ENCODE results near the gene TACR1.
A peak's percentile ranks its signal among the peaks of the same experiment; 100 is the strongest.
"Not testable (repeated sequence)": the region's sequence is repeated elsewhere in the genome, so short reads cannot be mapped to it uniquely, and the experiment has no call there.

Gene TACR1, protein sequence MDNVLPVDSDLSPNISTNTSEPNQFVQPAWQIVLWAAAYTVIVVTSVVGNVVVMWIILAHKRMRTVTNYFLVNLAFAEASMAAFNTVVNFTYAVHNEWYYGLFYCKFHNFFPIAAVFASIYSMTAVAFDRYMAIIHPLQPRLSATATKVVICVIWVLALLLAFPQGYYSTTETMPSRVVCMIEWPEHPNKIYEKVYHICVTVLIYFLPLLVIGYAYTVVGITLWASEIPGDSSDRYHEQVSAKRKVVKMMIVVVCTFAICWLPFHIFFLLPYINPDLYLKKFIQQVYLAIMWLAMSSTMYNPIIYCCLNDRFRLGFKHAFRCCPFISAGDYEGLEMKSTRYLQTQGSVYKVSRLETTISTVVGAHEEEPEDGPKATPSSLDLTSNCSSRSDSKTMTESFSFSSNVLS

DNA sequence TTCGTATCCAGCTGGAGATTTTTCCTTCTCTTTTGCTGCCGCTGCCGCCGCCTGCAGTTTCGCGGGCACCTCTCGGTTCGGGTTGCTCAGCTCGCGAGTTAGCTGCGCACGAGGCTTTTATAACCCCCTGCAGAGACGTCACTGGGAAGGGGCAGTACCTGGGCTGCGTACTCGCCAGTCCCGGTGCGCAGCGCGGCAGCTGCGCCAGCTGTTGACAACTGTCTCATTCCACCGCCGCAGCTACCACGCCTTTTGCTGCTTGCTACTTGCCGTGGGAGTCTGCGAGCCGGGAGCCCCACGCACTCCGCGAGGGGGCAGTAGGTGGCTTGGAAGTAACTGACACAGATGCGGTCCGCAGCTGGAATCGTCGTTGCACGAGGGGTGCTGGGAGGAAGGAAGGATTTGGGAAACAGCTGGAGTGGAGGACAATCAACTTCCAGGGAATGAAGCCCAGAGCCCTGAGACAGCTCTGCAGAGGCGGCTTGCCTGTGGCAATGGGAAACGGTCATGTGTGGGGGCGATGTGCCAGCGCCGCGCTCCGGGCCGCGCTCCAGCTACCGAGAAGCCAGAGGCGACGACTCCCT is at the start of gene TACR1:
TSS of gene TACR1 (minus strand) at position 93 of the 584 bp plus-strand sequence. CDS start 586 bp downstream, outside the sequence.
- DNase-seq (ENCODE audit: low spot score), result no peak
- no peak for FAIRE-seq

GRCh38 chr2:75248581-75248980 is 49.3 kb upstream of the TACR1 start:
- peak; percentile 48 for DNase-seq (ENCODE audit: low spot score)
- FAIRE-seq, result not testable (repeated sequence)

DNA sequence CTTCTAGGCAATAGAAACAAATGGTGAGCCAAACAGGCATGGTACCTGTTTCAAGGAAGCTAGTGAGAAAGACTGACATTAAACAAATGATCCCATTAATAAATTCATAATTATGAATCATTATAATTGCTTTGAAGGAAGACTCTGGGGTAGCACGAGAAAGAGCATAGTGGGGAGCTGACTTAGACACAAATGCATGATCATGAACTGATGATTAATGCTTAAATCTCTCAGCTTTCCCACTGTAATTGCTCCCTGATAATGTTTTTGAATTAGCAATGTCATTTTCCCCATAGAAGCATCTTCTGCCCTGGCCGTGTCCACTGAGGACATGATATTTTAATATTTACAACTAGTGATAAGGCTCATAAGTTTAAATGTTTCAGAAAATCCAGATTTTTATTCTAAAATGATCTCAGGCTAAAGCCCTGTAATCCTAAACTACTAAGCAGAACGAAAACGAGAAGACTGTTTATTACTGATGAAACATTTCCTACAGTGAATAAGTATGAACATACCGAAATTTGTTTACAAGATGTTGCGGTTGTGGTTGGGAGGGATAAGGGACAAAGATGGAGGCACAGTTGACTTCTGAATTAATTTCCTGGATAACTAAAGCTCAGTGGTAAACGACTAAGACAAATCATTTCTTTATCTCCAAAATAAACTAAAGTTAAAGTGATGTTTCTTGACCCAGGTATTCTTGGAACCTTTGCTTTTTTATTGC is 47.3 kb upstream of the TACR1 start:
- no peak for DNase-seq (ENCODE audit: low spot score)
- no peak for FAIRE-seq

- DNase-seq (ENCODE audit: low spot score), result no peak
- FAIRE-seq, result no peak
Measured at GRCh38 chr2:75243219-75243618, 43.9 kb upstream of the TACR1 start.

- DNase-seq (ENCODE audit: low spot score) (no peak), FAIRE-seq (no peak)
Measured at GRCh38 chr2:75241696-75242095, 42.4 kb upstream of the TACR1 start.

GRCh38 chr2:75238670-75239330 is 39.5 kb upstream of the TACR1 start:
- DNase-seq (ENCODE audit: low spot score) (peak; percentile 61), FAIRE-seq (no peak)

- FAIRE-seq, result no peak
Measured at GRCh38 chr2:75237296-75237695, 38.0 kb upstream of the TACR1 start.

GRCh38 chr2:75233965-75234364 is 34.6 kb upstream of the TACR1 start:
- DNase-seq (ENCODE audit: low spot score), result no peak
- FAIRE-seq, result no peak

More at GRCh38 chr2:75237296-75237695, 38.0 kb upstream of the TACR1 start:
- no peak for DNase-seq (ENCODE audit: low spot score)

DNA sequence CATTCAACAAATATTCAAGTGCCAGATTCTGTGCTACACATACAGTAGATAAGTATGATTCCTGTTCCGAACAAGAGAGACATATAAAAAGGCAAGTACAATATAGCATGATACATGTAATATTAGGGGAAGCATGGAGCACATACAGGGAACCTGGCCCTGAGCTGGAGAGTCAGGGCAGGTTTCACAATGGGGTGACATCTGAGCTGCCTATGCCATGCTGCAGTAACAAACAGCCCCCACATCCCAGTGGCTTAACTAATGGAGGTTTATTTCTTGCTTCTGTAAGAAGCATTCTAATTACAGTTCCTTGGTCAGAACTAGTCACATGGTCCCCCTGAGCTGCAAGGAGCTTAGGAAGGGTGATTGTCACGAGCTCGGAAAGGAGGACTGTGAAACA is 27.3 kb upstream of the TACR1 start:
- FAIRE-seq (no peak), DNase-seq (ENCODE audit: low spot score) (no peak)

GRCh38 chr2:75226099-75226498 is 26.8 kb upstream of the TACR1 start:
- no peak for FAIRE-seq

DNA sequence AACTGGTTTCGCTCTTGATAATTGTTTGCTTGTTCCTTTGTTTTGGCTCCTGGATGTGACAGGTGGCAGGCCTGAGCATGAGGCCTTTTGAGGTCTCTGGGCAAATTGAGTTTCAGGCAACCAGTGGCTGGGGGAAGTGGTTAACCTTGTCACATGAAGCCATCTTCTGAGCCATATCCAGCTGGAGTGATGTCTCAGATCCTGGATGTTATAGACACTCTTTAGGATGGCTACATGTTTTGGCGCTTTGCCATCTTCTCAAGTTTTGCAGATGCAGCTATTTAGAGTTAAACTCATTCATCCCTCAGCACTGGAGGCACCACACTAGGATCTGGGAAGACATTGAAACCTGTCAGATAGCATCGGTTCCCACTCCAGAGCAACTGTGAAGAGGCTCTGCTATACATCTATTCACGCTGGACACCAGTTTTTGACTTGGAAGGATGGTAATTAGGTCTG is 25.3 kb upstream of the TACR1 start:
- DNase-seq (ENCODE audit: low spot score) (no peak), FAIRE-seq (no peak)

More at GRCh38 chr2:75226099-75226498, 26.8 kb upstream of the TACR1 start:
- DNase-seq (ENCODE audit: low spot score), result no peak

DNA sequence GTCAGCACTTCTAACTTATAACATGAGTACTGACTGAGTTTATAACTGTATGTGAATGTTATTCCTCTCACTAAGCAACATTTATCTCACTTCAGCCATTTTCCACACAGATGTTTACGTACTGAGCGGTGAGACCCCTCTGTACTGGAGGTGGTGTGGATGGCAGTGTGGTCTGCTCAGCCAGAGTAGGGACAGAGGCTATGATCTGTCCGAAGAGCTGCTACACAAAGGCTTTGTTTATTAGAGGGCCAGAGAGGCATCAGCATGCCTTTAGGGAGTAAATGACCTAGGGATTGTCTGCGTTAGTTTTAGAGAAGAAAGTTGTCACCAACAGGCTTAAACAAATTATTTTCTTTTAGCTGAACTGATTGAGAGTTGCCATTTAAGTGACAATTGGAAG is 23.2 kb upstream of the TACR1 start:
- no peak for DNase-seq (ENCODE audit: low spot score)
- no peak for FAIRE-seq

DNA sequence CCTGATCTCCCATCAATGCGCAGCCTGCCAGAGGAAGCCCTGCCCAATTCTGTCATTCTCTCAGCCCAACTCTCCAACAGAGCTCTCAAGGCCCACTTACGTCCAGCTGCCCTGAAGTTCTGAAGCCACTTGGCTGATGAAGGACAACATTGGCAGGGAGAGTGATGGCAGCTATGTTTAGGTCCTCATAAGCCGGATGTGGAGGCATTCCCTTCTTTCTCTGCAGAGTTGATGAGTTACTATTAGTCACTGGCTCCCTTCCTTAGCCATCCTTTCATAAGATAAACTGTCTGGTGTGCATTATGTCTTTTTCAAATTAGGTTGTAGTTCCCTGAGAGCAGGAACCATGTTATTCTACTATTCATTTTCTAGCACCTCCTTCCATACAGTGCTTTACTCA is 22.5 kb upstream of the TACR1 start:
- peak; percentile 57 for DNase-seq (ENCODE audit: low spot score)
- no peak for FAIRE-seq

DNA sequence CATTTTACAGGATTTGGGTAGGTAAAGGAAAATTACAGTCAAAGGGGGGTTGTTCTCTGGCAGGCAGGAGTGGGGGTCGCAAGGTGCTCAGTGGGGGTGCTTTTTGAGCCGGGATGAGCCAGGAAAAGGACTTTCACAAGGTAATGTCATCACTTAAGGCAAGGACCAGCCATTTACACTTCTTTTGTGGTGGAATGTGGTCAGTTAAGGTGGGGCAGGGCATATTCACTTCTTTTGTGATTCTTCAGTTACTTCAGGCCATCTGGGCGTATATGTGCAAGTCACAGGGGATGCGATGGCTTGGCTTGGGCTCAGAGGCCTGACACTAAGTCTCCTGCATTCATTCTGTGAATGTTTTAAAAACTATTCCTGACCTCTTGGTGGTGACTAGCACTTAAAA is 19.9 kb upstream of the TACR1 start:
- not testable (repeated sequence) for FAIRE-seq; DNase-seq (ENCODE audit: low spot score)

GRCh38 chr2:75211266-75211770 is 12.0 kb upstream of the TACR1 start:
- no peak for FAIRE-seq
- DNase-seq (ENCODE audit: low spot score), result no peak

DNA sequence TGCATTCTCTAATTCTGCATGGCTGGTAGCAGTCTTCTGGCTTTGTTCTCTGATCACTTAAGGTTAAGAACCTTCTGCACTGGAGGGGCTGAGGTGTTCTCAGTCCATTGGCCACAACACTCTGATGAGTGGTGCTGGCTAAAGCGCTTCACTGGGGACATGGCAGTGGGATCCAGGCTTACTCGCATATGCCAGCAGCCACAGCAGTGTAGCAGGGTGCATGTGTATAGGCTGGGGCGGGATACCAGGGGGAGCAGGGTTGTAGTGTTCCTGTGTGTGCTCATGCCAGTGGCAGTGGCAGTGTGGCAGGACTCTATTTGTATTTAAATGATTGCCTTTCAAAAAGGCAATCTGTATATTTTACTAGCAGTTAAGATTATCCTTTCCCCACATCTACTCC is 11.1 kb upstream of the TACR1 start:
- FAIRE-seq (no peak), DNase-seq (ENCODE audit: low spot score) (no peak)

DNA sequence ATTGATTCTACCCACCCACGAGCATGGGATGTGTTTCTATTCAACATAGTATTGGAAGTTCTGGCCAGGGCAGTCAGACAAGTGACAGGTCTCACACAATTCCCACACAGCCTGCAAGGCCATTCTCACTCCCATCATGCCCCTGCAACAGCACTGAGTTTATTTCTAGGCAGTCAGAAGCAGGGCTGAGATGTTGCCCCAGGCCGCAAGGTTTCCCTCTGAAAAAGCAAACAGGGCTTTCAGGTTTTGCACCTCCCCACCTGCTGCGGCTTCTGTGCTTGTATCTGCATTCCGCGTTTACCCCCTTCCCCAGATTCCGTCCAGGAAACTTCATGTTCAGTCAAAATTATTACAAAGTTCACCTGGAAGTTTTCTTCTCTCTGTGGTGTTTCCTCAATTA is 9.4 kb upstream of the TACR1 start:
- DNase-seq (ENCODE audit: low spot score) (no peak), FAIRE-seq (no peak)

DNA sequence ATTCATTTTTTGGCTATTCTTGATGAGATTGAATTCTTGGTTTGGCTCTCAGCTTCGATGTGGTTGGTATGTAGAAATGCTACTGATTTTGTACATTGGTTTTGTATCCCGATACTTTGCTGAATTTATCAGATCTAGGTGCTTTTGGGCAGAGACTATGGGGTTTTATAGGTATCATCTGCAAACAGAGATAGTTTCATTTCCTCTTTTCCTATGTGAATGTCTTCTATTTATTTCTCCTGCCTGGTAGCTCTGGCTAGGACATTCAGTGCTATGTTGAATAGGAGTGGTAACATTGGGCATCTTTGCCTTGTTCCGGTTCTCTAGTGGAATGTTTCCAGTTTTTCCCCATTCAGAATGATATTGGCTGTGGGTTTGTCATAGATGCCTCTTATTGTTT is 5.5 kb upstream of the TACR1 start:
- no peak for FAIRE-seq
- DNase-seq (ENCODE audit: low spot score), result no peak

DNA sequence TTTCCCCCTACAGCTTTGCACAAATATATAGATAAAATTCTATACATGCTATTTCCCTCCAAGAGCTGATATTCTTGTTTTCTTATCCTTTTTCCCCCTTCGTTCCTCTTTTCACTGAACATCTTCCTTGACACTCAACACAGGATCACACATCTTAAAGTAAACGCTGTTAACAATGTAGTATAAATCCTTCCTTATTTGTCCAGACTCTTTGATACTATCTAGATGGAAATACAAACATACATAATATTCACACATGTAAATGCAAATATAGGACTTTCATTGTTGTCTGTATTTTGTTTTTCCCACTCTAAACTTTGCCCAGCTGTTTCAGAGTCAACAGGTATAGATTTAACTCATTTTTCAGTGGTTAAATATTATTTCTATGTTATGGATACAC is 3.0 kb upstream of the TACR1 start:
- DNase-seq (ENCODE audit: low spot score) (no peak), FAIRE-seq (no peak)

DNA sequence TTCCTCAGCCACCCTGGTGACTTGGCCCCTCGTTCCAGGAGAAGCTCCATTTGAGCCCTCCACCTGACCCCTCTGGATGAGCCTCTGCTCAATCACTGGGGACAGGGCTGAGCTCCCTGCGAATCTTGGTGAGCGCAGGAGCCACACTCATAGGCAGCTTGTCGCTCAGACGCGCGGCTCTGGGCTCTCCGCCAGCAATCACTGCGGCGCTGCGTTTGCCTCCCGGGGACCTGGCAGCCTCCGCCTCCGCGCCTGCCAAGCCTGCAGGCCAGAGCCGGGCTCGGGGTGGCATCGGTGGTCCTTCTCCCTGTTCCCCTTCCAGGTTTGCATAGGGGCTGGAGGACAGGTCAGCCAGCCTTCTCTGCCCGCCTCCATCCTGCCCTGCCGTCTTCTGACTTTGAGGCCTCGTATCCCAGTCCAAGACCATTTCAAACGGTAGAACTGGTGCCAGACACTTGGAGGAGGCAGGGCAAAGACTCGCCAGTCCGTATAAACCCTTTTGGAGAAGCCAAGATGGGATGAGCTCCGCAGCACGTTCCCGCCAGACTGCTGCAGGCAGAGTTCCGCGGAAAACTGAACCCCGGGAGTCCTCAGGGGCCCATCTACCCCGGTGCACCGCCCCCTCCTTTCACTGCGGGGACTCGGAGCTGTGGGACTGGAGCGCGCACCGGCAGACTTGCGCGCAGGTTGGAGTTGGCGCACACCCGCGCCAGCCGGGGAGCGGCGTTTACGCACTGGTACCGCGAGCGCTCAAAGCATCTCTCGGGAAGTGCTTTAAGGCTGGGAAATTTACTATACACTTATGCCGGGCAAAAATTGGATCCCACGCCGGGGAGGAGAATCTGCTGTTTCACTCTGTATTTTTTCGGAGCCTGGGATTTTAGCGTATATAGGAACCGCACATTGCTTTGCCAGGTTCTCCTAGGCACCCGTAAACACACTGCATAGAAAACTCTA is 1.1 kb upstream of the TACR1 start:
- FAIRE-seq, result no peak
- no peak for DNase-seq (ENCODE audit: low spot score)
